GM12878 (cell line): ENCODE results near the gene CCDC134.

Source experiments
- CTCF ChIP-seq, 3 experiments: IDR thresholded peaks in 2 of 3; conservative IDR thresholded peaks in 1 of 3; 2 replicates each; pipeline ENCODE4 v1.5.1; 2011; ENCODE audit warnings: low read depth in 3 of 3, low read length in 3 of 3, mild to moderate bottlenecking in 3 of 3, control low read depth in 2 of 3, moderate library complexity in 2 of 3, inconsistent platforms in 1 of 3, mixed read lengths in 1 of 3; ENCODE audit not compliant: control insufficient read depth in 2 of 3, insufficient read depth in 1 of 3; ENCODE audit errors: extremely low read depth in 1 of 3
- JUND ChIP-seq: IDR thresholded peaks from 2 replicates; pipeline ENCODE4 v1.6.1; 2012; ENCODE audit warnings: low read depth, mild to moderate bottlenecking, low read length, improper control_type of control experiment, moderate library complexity
- MTA3 ChIP-seq: IDR thresholded peaks from 2 replicates; pipeline ENCODE4 v1.6.1; 2012; ENCODE audit warnings: low read length, inconsistent platforms, borderline replicate concordance
- POLR2A ChIP-seq: IDR thresholded peaks from 2 replicates; pipeline ENCODE4 v1.6.1; 2011; ENCODE audit warnings: low read depth, mild to moderate bottlenecking, low read length
- RAD21 ChIP-seq: IDR thresholded peaks from 2 replicates; pipeline ENCODE4 v1.6.1; 2011; ENCODE audit warnings: mild to moderate bottlenecking, low read depth, low read length, moderate library complexity; ENCODE audit not compliant: insufficient read depth
- RCOR1 ChIP-seq: conservative IDR thresholded peaks from 2 replicates; pipeline ENCODE4 v1.6.1; 2012; ENCODE audit warnings: low read depth, low read length, improper control_type of control experiment
- RFX5 ChIP-seq: IDR thresholded peaks from 2 replicates; pipeline ENCODE4 v1.6.1; 2011; ENCODE audit warnings: low read depth, low read length, improper control_type of control experiment
- SREBF1 ChIP-seq: IDR thresholded peaks from 2 replicates; pipeline ENCODE4 v1.6.1; 2012; ENCODE audit warnings: mild to moderate bottlenecking, low read length

- no peak for TF ChIP-seq POLR2A
- TF ChIP-seq CTCF (IDR thresholded peaks at IDR 0.05 in 2 of 3, conservative IDR thresholded peaks at IDR 0.05 in 1 of 3; ENCODE audit: control insufficient read depth in 2 of 3, extremely low read depth in 1 of 3, insufficient read depth in 1 of 3, low read depth in 3 of 3, low read length in 3 of 3): no peak
- no peak for TF ChIP-seq RCOR1
- TF ChIP-seq RAD21: no peak
- TF ChIP-seq RFX5: no peak
- TF ChIP-seq SREBF1: no peak
- no peak for TF ChIP-seq MTA3
- no peak for TF ChIP-seq JUND
These were observed 46.5 kb upstream of the CCDC134 start for GRCh38 chr22:41753984-41754383.
